Neural cell (in vitro differentiated cells): ENCODE measurements around the gene CYB5B.

Experiments used
- EP300 ChIP-seq: fragments of 450-650 bp; conservative IDR thresholded peaks from 2 replicates; pipeline ENCODE4 v1.6.1; 2014; ENCODE audit warnings: antibody characterized with exemption, mild to moderate bottlenecking, moderate library complexity; ENCODE audit not compliant: poor library complexity, severe bottlenecking
- POLR2AphosphoS5 ChIP-seq: IDR thresholded peaks from 2 replicates; pipeline ENCODE4 v1.6.1; 2012
- RAD21 ChIP-seq: fragments of 450-650 bp; conservative IDR thresholded peaks from 2 replicates; pipeline ENCODE4 v1.6.1; 2014; ENCODE audit warnings: antibody characterized with exemption, mild to moderate bottlenecking, moderate library complexity
- TAF1 ChIP-seq: IDR thresholded peaks from 2 replicates; pipeline ENCODE4 v1.6.1; 2012; ENCODE audit warnings: low read depth
- TF ChIP-seq, protein P1 (sequence below): fragments of 450-650 bp; IDR thresholded peaks from 2 replicates; pipeline ENCODE4 v1.5.1; 2014; ENCODE audit warnings: antibody characterized with exemption, mild to moderate bottlenecking, moderate library complexity; ENCODE audit not compliant: poor library complexity, severe bottlenecking
- TF ChIP-seq, protein P2 (sequence below): IDR thresholded peaks from 2 replicates; pipeline ENCODE4 v1.6.1; 2012; ENCODE audit warnings: borderline replicate concordance

DNA sequence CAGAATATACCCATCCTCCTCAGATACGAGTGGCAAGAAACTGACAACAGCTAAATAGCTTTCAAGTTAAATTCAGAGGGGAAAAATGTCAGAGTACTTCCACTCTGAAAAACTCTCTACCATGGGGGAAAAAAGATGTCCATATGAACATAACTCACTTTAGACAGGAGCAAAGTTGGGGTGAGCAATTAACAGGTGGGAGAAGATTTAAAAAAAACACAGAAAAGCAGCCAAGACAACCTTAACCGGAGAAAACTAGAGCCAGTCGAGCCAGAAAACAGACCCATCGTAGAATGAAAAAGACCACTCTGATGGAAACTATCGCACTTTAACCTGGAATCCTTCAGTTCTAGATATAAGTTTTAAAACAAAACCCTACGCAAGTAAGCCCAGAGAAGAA, 39.4 kb upstream of the CYB5B start:
- TF ChIP-seq, protein P1, sequence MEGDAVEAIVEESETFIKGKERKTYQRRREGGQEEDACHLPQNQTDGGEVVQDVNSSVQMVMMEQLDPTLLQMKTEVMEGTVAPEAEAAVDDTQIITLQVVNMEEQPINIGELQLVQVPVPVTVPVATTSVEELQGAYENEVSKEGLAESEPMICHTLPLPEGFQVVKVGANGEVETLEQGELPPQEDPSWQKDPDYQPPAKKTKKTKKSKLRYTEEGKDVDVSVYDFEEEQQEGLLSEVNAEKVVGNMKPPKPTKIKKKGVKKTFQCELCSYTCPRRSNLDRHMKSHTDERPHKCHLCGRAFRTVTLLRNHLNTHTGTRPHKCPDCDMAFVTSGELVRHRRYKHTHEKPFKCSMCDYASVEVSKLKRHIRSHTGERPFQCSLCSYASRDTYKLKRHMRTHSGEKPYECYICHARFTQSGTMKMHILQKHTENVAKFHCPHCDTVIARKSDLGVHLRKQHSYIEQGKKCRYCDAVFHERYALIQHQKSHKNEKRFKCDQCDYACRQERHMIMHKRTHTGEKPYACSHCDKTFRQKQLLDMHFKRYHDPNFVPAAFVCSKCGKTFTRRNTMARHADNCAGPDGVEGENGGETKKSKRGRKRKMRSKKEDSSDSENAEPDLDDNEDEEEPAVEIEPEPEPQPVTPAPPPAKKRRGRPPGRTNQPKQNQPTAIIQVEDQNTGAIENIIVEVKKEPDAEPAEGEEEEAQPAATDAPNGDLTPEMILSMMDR, result no peak
- TF ChIP-seq POLR2AphosphoS5, result no peak
- TF ChIP-seq, protein P2, sequence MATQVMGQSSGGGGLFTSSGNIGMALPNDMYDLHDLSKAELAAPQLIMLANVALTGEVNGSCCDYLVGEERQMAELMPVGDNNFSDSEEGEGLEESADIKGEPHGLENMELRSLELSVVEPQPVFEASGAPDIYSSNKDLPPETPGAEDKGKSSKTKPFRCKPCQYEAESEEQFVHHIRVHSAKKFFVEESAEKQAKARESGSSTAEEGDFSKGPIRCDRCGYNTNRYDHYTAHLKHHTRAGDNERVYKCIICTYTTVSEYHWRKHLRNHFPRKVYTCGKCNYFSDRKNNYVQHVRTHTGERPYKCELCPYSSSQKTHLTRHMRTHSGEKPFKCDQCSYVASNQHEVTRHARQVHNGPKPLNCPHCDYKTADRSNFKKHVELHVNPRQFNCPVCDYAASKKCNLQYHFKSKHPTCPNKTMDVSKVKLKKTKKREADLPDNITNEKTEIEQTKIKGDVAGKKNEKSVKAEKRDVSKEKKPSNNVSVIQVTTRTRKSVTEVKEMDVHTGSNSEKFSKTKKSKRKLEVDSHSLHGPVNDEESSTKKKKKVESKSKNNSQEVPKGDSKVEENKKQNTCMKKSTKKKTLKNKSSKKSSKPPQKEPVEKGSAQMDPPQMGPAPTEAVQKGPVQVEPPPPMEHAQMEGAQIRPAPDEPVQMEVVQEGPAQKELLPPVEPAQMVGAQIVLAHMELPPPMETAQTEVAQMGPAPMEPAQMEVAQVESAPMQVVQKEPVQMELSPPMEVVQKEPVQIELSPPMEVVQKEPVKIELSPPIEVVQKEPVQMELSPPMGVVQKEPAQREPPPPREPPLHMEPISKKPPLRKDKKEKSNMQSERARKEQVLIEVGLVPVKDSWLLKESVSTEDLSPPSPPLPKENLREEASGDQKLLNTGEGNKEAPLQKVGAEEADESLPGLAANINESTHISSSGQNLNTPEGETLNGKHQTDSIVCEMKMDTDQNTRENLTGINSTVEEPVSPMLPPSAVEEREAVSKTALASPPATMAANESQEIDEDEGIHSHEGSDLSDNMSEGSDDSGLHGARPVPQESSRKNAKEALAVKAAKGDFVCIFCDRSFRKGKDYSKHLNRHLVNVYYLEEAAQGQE, result no peak
- TF ChIP-seq TAF1, result no peak
- TF ChIP-seq RAD21, result no peak
- no peak for TF ChIP-seq EP300
